NCI-H1436 treated with DMSO at 0.1 percent for 48 hours (cell line): ENCODE data around the gene DENND4C.
"Not testable (repeated sequence)": the region's sequence is repeated elsewhere in the genome, so short reads cannot be mapped to it uniquely, and the experiment has no call there.

Experiments
- DNase-seq: peaks from one replicate; lab custom pipeline; 2025; lab: John Stamatoyannopoulos, UW

DENND4C gene

DNA sequence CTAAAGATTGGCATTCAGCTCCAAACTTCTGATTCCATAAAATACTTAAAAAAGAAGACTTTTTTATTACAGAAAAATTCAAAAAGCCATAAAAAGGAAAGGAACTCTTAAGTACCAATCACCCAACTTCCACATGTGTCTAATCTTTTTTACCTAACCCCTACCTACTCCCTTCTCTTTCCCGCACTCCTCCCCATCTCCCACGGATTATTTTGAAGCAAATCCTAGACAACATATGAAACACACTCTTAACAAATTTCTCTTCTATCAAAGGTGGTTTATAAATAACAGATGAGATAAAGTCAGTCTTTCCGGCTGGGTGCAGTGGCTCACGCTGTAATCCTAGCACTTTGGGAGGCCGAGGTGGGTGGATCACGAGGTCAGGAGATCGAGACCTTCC, 5.9 kb upstream of the DENND4C start:
- DNase-seq: no peak

GRCh38 chr9:19229595-19230354, 718 bp upstream of the DENND4C start:
- no peak for DNase-seq

GRCh38 chr9:19231126-19231903, 822 bp downstream of the DENND4C start:
- DNase-seq: no peak

DNA sequence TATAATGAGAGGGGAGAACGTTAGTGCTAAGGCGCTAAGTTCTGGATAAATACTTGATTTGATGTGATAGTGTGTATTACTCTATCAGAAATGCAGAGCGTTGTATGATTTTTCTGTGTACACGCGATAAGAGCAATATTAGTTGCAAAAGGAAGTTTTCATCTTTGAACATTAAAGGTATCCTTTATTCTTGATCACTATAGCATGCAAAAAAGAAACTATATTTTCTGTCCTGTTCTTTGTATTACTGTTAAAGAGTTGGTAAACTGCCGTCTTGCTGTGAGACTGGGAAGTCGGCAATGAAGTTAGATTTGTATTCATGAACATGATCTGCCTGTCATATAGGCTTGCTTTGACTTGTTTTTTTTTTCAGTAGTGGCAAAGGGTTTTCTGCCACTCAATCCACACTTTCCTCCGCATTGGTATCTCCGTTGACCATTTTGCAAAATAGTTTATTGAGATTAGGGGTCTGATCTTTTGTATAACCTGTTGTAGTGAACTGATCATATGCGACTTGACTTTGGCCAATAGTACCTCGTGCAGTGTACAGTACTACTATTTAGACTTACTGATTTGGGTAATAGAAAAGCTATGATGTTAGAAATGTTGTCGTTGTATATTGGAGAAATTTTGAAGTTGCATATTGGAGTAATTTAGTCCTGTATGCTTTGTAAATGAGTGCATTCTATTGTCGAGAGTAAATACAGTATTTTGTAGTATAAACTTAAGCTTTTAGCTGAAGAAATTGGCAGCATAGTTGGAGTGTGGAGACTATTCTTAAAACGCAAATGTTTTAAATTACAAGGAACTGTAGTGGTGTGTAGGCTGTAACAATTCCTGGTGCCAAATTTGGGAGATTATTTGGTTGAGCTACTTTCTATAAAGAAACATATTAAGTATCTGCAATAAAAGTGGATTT, 1.7 kb downstream of the DENND4C start:
- DNase-seq: no peak

DNA sequence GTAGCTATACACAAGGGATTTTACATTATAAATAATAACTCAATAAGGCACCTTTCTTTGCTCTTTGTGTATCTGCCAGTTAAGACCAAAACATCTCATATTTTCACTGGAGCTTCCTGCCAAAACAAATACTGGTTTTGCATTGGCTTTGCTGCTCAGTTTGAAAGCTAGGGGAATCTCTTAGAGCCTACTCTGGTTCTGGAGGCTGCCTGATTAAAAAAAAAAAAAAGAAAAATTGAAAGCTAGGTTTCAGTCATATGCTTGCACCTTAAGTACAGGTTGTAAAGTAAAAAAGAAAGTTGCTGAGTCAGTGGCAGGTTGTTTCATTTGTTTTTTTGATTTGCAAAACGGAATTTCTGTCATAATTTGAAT, 2.3 kb downstream of the DENND4C start:
- no peak for DNase-seq

DNA sequence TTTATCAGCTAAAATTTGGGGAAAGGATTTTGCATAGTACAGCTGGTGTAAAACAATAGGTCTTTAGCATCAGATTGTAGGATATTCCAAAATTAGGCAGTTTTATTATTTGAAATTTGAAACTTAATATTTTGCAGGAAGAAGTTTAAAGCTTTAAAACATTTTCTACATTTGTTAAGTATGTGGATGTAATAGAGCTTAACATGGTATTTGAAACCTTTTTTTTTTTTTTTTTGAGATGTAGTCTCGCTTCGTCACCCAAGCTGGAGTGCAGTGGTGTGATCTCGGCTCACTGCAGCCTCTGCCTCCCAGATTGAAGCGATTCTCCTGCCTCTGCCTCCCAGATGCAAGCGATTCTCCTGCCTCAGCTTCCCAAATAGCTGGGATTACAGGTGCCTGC, 2.9 kb downstream of the DENND4C start:
- DNase-seq: no peak

GRCh38 chr9:19239955-19240354, 9.5 kb downstream of the DENND4C start:
- no peak for DNase-seq

GRCh38 chr9:19241728-19242127, 11.2 kb downstream of the DENND4C start:
- DNase-seq: no peak

- DNase-seq: no peak
These were observed 13.0 kb downstream of the DENND4C start for GRCh38 chr9:19243366-19244033.

GRCh38 chr9:19246891-19247290, 16.4 kb downstream of the DENND4C start:
- DNase-seq: no peak

DNA sequence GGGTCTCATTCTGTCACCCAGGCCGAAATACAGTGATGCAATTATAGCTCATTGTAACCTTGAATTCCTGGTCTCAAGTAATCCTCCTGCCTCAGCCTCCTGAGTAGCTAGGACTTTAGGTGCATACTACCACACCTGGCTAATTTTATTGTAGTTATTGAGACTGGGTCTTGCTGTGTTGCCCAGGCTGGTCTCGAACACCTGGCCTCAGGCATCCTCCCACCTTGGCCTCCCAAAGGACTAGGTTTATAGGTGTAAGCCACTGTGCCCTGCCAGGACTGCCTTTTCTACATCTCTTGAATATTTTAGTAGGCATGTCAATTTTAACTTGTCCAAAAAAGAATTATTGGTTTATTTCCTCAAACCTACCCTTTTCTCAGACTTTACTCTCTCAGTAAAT, 16.9 kb downstream of the DENND4C start:
- no peak for DNase-seq

- not testable (repeated sequence) for DNase-seq
These were observed 19.9 kb downstream of the DENND4C start for GRCh38 chr9:19250346-19250745.

- not testable (repeated sequence) for DNase-seq
These were observed 20.7 kb downstream of the DENND4C start for GRCh38 chr9:19251203-19251602.

- DNase-seq: not testable (repeated sequence)
These were observed 21.1 kb downstream of the DENND4C start for GRCh38 chr9:19251622-19252021.

- DNase-seq: no peak
These were observed 21.8 kb downstream of the DENND4C start for GRCh38 chr9:19252174-19252884.

DNA sequence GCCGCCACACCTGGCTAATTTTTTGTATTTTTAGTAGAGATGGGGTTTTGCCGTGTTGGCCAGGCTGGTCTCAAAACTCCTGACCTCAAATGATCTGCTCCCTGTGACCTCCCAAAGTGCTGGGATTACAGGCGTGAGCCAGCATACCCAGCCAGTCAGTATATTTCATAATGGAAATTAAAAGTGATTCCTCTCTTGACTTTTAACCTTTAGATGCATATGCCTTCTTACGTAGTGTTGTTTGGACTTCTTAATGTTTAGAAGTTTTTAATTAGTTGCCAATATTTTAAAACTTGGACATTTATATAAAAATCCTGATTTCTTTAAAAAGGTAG, 22.4 kb downstream of the DENND4C start:
- DNase-seq: no peak

DNA sequence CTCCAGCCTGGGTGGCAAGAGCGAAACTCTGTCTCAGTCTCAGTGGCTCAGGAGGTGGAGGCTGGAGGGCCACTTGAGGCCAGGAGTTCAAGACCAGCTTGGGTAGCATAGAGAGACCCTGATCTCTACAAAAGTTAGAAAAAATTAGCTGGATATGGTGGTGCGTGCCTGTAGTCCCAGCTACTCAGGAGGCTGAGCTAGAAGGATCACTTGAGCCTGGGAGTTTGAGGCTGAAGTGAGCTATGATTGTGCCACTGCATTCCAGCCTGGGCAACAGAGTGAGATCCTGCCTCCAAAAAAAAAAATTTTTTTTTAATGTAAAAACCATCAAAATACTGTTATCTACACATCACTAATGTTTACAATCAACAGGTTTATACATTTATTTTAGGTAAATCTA, 24.6 kb downstream of the DENND4C start:
- no peak for DNase-seq

GRCh38 chr9:19255821-19256220, 25.3 kb downstream of the DENND4C start:
- DNase-seq: no peak

DNA sequence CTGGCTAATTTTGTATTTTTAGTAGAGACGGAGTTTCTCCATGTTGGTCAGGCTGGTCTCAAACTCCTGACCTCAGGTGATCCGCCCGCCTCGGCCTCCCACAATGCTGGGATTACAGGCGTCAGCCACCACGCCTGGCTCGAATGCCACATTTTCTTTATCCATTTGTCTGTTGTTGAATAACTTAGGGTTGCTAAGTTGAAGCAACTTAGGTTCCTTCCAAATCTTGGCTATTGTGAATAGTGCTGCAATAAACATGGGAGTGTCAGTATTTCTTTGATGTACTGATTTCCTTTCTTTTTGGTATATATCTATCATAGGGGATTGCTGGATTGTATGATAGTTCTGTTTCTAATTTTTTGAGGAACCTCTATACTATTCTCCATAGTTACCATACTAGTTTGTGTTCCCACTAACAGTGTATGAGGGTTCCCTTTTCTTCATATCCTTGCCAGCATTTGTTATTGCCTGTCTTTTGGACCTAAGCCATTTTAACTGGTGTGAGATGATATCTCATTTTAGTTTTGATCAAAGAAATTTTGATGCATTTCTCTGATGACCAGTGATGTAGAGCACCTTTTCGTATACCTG, 29.3 kb downstream of the DENND4C start:
- DNase-seq: not testable (repeated sequence)

GRCh38 chr9:19265602-19266001, 35.1 kb downstream of the DENND4C start:
- not testable (repeated sequence) for DNase-seq
